Inflammatory macrophage treated with lipopolysaccharide for 4 hours (primary cell): ENCODE results near the gene ELP6.

Source experiments
- DNase-seq: peaks from one replicate; pipeline ENCODE4 v3.0.0-alpha.2; 2020

ELP6 gene

DNA sequence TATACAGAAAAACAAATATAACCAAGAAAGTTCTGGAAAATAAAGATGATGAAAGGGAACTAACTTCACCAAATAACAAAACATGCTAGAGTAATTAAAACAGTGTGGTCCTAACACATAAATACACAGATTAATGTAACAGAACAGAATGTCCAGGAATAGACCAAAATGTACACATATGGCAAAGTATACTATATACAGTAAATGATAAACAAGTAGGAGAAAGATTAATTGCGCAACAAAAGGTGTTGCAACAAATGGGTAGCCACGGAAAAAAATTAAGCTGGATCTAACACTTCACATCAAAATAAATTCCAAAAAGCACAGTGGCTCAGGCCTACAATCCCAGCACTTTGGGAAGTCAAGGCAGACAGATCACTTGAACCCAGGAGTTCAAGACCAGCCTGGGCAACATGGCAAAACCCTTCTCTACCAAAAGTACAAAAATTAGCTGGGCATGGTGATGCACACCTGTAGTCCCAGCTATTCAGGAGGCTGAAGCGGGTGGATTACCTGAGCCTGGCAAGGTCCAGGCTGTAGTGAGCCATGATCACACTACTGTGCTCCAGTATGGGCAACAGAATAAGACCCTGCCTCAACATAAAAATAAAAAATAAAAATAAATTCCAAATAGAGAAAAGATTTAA lies 57.6 kb downstream of the ELP6 start:
- peak; percentile 28 for DNase-seq

DNA sequence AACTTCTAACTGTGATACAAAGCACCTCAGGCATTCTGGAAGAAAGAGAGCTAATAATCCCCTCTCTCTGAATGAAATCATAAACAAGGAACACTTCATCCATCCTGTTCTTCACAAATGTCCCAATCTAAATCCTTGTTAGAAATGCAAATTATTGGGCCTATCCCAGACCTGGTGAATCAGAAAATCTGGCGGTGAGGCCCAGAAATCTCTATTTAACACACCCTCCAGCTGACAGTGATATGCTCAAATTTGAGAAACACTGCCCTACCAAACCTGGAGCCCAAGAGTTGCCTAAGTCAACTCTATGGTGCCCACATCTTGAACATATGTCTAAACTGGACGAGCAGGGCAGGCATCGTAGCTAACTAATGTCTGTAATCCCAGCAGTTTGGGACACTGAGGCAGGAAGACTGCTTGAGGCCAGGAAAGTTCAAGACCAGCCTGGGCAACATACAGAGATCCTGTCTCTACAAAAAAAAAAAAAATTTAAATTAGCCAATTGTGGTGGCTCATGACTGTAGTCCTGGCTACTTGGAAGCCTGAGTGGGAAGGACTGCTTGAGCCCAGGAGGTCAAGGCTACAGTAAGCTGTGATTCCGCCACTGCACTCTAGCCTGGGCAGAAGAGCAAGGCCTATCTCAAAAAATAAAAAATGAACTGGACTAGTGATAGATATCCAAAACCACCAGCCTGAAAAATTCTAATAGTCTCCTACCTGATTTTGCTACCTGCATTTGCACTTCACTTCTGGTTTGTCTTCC lies 60.9 kb downstream of the ELP6 start:
- DNase-seq: no peak
